BLaER1 treated with 17β-estradiol and CSF1 and Interleukin-3, amounts not matched to agents 10 nM and 100 nM (cell line): ENCODE measurements around the gene RASGRF1.

Source experiments
- H3K27ac ChIP-seq, 11 experiments: shearing (Covaris generic); formaldehyde crosslinking; 2 replicates each; pipeline ENCODE4 v1.8.1; 2022
- H3K27me3 ChIP-seq, 11 experiments: shearing (Covaris generic); formaldehyde crosslinking; 2 replicates each; pipeline ENCODE4 v1.8.1; 2022
- H3K36me3 ChIP-seq, 11 experiments: shearing (Covaris generic); formaldehyde crosslinking; 2 replicates each; pipeline ENCODE4 v1.8.1; 2022
- H3K4me1 ChIP-seq, 10 experiments: shearing (Covaris generic); formaldehyde crosslinking; 2 replicates each; pipeline ENCODE4 v1.8.1; 2022
- H3K4me2 ChIP-seq, 11 experiments: shearing (Covaris generic); formaldehyde crosslinking; 2 replicates each; pipeline ENCODE4 v1.8.1; 2022
- H3K4me3 ChIP-seq, 10 experiments: shearing (Covaris generic); formaldehyde crosslinking; 2 replicates each; pipeline ENCODE4 v1.8.1; 2022
- H3K9ac ChIP-seq, 11 experiments: shearing (Covaris generic); formaldehyde crosslinking; 2 replicates each; pipeline ENCODE4 v1.8.1; 2022
- H3K9me3 ChIP-seq, 11 experiments: shearing (Covaris generic); formaldehyde crosslinking; replicated peaks in 1 of 11; 2 replicates each; pipeline ENCODE4 v1.8.1; 2022
- H4K20me1 ChIP-seq, 11 experiments: shearing (Covaris generic); formaldehyde crosslinking; 2 replicates each; pipeline ENCODE4 v1.8.1; 2022
- Cebpa-rat ChIP-seq, 11 experiments: shearing (Covaris generic); IDR thresholded peaks; 2 replicates each; pipeline ENCODE4 v1.8.1; 2022

The RASGRF1 gene

GRCh38 chr15:78925076-78925624 is 165.4 kb downstream of the RASGRF1 start:
- H3K27ac ChIP-seq: no peak overlapping the region; a peak in 2 of 22 replicates
- TF ChIP-seq Cebpa-rat (IDR thresholded peaks at IDR 0.05): no peak
- no peaks in the 10 kb centered on the region for H3K9me3 ChIP-seq

DNA sequence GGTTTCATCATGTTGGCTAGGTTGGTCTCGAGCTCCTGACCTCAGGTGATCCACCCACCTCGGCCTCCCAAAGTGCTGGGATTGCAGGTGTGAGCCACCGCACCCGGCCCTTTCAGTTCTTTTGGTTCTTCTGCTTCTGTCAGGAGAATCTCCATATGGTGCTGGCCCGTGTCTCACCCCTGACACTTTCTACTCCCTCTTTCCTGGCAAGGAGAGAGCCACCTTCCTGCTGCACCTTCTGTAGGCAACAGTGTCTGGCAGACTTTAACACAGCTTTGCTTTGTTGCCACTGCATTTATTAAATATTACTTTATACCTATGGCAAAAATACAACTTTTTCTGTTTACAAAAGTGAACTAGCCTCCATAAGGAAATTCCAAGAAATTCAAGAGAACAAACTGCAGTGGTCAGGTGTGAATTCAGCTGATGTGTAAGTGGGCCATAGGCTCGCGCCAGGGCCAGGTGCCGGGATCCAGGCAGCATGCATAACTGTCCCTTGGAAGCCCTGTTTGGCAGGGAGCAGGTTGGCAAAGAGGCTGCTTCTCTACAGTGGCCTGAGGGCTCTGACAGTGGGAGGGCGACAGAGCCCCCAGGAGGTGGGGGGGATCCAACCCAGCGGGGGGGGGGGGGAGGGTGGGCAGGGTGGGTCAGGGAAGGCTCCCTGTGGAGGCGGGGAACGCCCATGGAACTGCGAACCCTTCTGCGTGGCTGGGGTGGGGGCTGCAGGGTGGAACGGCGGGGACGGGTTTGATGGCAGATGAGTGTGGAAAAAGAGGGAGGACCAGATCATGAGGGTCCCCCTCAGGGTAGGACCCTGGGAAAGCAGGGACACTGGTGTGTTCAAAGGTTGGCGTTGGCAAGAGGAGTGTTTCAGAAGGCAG is 166.9 kb downstream of the RASGRF1 start:
- Histone ChIP-seq H3K36me3 (peaks cover 79 to 98% (median 93%) of the 10 kb centered on the region in 11 experiments), H3K4me3 (no peak overlapping the region), H3K9ac (no peak overlapping the region), H3K4me1 (peaks cover 0 to 17% (median 1%) of the 10 kb centered on the region in 10 experiments; a peak in 6 of 20 replicates), H3K4me2 (no peak overlapping the region), H3K27me3 (no peaks in the 10 kb centered on the region), H4K20me1 (peaks cover 0 to 92% (median 23%) of the 10 kb centered on the region in 11 experiments; a peak in 9 of 22 replicates), H3K9me3 (no peaks in the 10 kb centered on the region), H3K27ac (no peak overlapping the region)
- no peak for TF ChIP-seq Cebpa-rat (IDR thresholded peaks at IDR 0.05)

More at GRCh38 chr15:78925076-78925624, 165.4 kb downstream of the RASGRF1 start:
- Histone ChIP-seq H3K27me3 (no peaks in the 10 kb centered on the region), H3K4me3 (no peak overlapping the region), H4K20me1 (peaks cover 0 to 93% (median 23%) of the 10 kb centered on the region in 11 experiments; a peak in 10 of 22 replicates), H3K4me2 (no peak overlapping the region), H3K36me3 (peaks cover 69 to 99% (median 90%) of the 10 kb centered on the region in 11 experiments), H3K4me1 (peaks cover 0 to 20% (median 0%) of the 10 kb centered on the region in 10 experiments; a peak in 6 of 20 replicates), H3K9ac (no peak overlapping the region; a peak in 1 of 22 replicates)

GRCh38 chr15:78923015-78923414 is 167.6 kb downstream of the RASGRF1 start:
- no peak overlapping the region for H3K9ac ChIP-seq
- TF ChIP-seq Cebpa-rat (IDR thresholded peaks at IDR 0.05): no peak
- H4K20me1 ChIP-seq: peaks cover 0 to 92% (median 23%) of the 10 kb centered on the region in 11 experiments; a peak in 9 of 22 replicates
- peaks cover 0 to 20% (median 2%) of the 10 kb centered on the region in 10 experiments; a peak in 6 of 20 replicates for H3K4me1 ChIP-seq
- no peak overlapping the region for H3K4me2 ChIP-seq
- H3K4me3 ChIP-seq: no peak overlapping the region
- H3K27me3 ChIP-seq: no peaks in the 10 kb centered on the region
- peaks cover 83 to 97% (median 93%) of the 10 kb centered on the region in 11 experiments for H3K36me3 ChIP-seq
- H3K27ac ChIP-seq: no peak overlapping the region
- no peaks in the 10 kb centered on the region for H3K9me3 ChIP-seq

DNA sequence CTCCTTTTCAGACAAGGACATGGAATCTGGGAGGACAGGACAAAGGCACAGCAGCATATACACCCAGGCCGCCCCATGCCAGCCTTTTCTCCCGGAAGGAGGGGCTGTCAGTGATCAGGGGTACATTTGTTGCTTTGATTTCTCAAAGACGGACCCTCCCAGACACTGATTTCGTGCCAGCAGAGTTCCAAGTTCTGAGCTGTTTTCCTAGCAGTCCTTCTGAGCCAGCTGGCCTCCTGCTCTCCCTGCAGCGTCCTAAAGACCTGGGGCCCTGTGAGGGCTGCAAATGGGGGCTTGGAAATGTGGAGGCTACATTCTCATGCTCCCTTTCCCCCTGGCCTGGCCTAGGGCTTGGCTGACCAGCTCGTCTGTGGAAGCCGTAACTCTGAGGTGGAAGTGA is 168.1 kb downstream of the RASGRF1 start:
- Histone ChIP-seq H3K27ac (0 out of 22 replicates have a peak overlapping the region, but pooled peaks of 1 of the 11 experiments have one; percentile 30), H3K27me3 (no peaks in the 10 kb centered on the region), H3K4me3 (no peak overlapping the region), H3K4me1 (peaks cover 0 to 20% (median 6%) of the 10 kb centered on the region in 10 experiments; a peak in 13 of 20 replicates), H3K4me2 (no peak overlapping the region), H3K36me3 (peaks cover 78 to 97% (median 88%) of the 10 kb centered on the region in 11 experiments), H3K9me3 (no peaks in the 10 kb centered on the region), H3K9ac (0 out of 22 replicates have a peak overlapping the region, but pooled peaks of 1 of the 11 experiments have one; percentile 15), H4K20me1 (peaks cover 0 to 87% (median 23%) of the 10 kb centered on the region in 11 experiments; a peak in 10 of 22 replicates)
- TF ChIP-seq Cebpa-rat (IDR thresholded peaks at IDR 0.05): no peak

GRCh38 chr15:78921940-78922339 is 168.6 kb downstream of the RASGRF1 start:
- Histone ChIP-seq H3K27me3 (no peaks in the 10 kb centered on the region), H3K4me1 (peaks cover 0 to 20% (median 10%) of the 10 kb centered on the region in 10 experiments; a peak in 16 of 20 replicates), H3K36me3 (peaks cover 72 to 97% (median 83%) of the 10 kb centered on the region in 11 experiments), H4K20me1 (peaks cover 0 to 81% (median 23%) of the 10 kb centered on the region in 11 experiments; a peak in 10 of 22 replicates), H3K4me3 (no peak overlapping the region), H3K4me2 (no peak overlapping the region), H3K9ac (no peak overlapping the region), H3K27ac (no peak overlapping the region; a peak in 1 of 22 replicates), H3K9me3 (no peaks in the 10 kb centered on the region)
- no peak for TF ChIP-seq Cebpa-rat (IDR thresholded peaks at IDR 0.05)

- no peak overlapping the region for H3K4me3 ChIP-seq
- peaks cover 0 to 23% (median 14%) of the 10 kb centered on the region in 10 experiments; a peak in 16 of 20 replicates for H3K4me1 ChIP-seq
- H3K9me3 ChIP-seq: no peaks in the 10 kb centered on the region
- H3K27ac ChIP-seq: peak overlapping the region in 1 of 11 experiments; percentile 35; a peak in 2 of 22 replicates
- H4K20me1 ChIP-seq: peaks cover 0 to 77% (median 20%) of the 10 kb centered on the region in 11 experiments; a peak in 10 of 22 replicates
- H3K9ac ChIP-seq: no peak overlapping the region
- no peak for TF ChIP-seq Cebpa-rat (IDR thresholded peaks at IDR 0.05)
- H3K36me3 ChIP-seq: peaks cover 70 to 97% (median 78%) of the 10 kb centered on the region in 11 experiments
- H3K4me2 ChIP-seq: no peak overlapping the region
- no peaks in the 10 kb centered on the region for H3K27me3 ChIP-seq
These were observed 169.1 kb downstream of the RASGRF1 start for GRCh38 chr15:78921517-78921916.

- TF ChIP-seq Cebpa-rat (IDR thresholded peaks at IDR 0.05): no peak
- H3K27me3 ChIP-seq: no peaks in the 10 kb centered on the region
- peaks cover 0 to 56% (median 18%) of the 10 kb centered on the region in 11 experiments; a peak in 11 of 22 replicates for H4K20me1 ChIP-seq
- H3K36me3 ChIP-seq: peaks cover 56 to 100% (median 69%) of the 10 kb centered on the region in 11 experiments
- H3K9me3 ChIP-seq: no peaks in the 10 kb centered on the region
- H3K9ac ChIP-seq: no peak overlapping the region
- H3K4me3 ChIP-seq: no peak overlapping the region
- H3K27ac ChIP-seq: peak overlapping the region in 2 of 11 experiments; percentile 24 to 33; a peak in 3 of 22 replicates
- H3K4me2 ChIP-seq: peak overlapping the region in 4 of 11 experiments; percentile 79 to 91 (median 82); a peak in 7 of 22 replicates
- H3K4me1 ChIP-seq: peaks cover 0 to 59% (median 50%) of the 10 kb centered on the region in 10 experiments; a peak in 19 of 20 replicates
These were observed 172.7 kb downstream of the RASGRF1 start for GRCh38 chr15:78917888-78918287.

GRCh38 chr15:78916088-78916487 is 174.5 kb downstream of the RASGRF1 start:
- peaks cover 6 to 77% (median 68%) of the 10 kb centered on the region in 10 experiments for H3K4me1 ChIP-seq
- peak overlapping the region in 4 of 11 experiments; percentile 32 to 55 (median 37); a peak in 6 of 22 replicates for H3K9ac ChIP-seq
- peaks cover 0 to 55% (median 3%) of the 10 kb centered on the region in 11 experiments; a peak in 12 of 22 replicates for H4K20me1 ChIP-seq
- no peak for TF ChIP-seq Cebpa-rat (IDR thresholded peaks at IDR 0.05)
- peak overlapping the region in 9 of 11 experiments; percentile 1 to 73 (median 57); a peak in 15 of 22 replicates for H3K27ac ChIP-seq
- H3K4me2 ChIP-seq: peak overlapping the region in 8 of 11 experiments; percentile 66 to 91 (median 79); a peak in 16 of 22 replicates
- 0 out of 20 replicates have a peak overlapping the region, but pooled peaks of 1 of the 10 experiments have one; percentile 3 for H3K4me3 ChIP-seq
- peaks cover 42 to 100% (median 67%) of the 10 kb centered on the region in 11 experiments for H3K36me3 ChIP-seq
- no peaks in the 10 kb centered on the region for H3K27me3 ChIP-seq
- no peaks in the 10 kb centered on the region for H3K9me3 ChIP-seq
